Neutrophil (primary cell): ENCODE results near the gene TAS2R50.

Experiments
- H3K27ac ChIP-seq: fragments of 200-600 bp; sonication (generic); 2 replicates; pipeline ENCODE4 v1.5.1; 2016; ENCODE audit warnings: mild to moderate bottlenecking, moderate library complexity
- H3K27me3 ChIP-seq: fragments of 200-600 bp; sonication (generic); 2 replicates; pipeline ENCODE4 v1.6.0; 2016; ENCODE audit warnings: mild to moderate bottlenecking
- H3K36me3 ChIP-seq: fragments of 200-600 bp; sonication (generic); 2 replicates; pipeline ENCODE4 v1.5.1; 2017
- H3K4me1 ChIP-seq, 2 experiments: fragments of 200-600 bp in 1 of 2; sonication (generic) in 1 of 2; 1 replicate in 1 of 2; 2 replicates in 1 of 2; pipeline versions ENCODE4 v1.5.1 to v1.6.1; 2013 to 2016; ENCODE audit warnings: low read depth in 1 of 2, low read length in 1 of 2, mild to moderate bottlenecking in 1 of 2, moderate library complexity in 1 of 2; ENCODE audit not compliant: control insufficient read depth in 1 of 2, insufficient read depth in 1 of 2
- H3K4me3 ChIP-seq, 2 experiments: fragments of 200-600 bp in 1 of 2; sonication (generic) in 1 of 2; 1 replicate in 1 of 2; 2 replicates in 1 of 2; pipeline ENCODE4 v1.5.1; 2013 to 2016; ENCODE audit warnings: low read depth in 1 of 2, low read length in 1 of 2, mild to moderate bottlenecking in 1 of 2, moderate library complexity in 1 of 2
- H3K9me3 ChIP-seq: fragments of 200-600 bp; sonication (generic); 2 replicates; pipeline ENCODE4 v1.5.1; 2016
- CTCF ChIP-seq: fragments of 200-600 bp; sonication (generic); IDR thresholded peaks from 2 replicates; pipeline ENCODE4 v1.5.1; 2016; ENCODE audit warnings: antibody characterized with exemption

TAS2R50 gene

GRCh38 chr12:10989107-10989506 lies 2.4 kb upstream of the TAS2R50 start:
- Histone ChIP-seq H3K9me3 (no peaks in the 10 kb centered on the region), H3K4me1 (no peaks in the 10 kb centered on the region), H3K4me3 (no peak overlapping the region), H3K27ac (no peak overlapping the region), H3K27me3 (no peaks in the 10 kb centered on the region), H3K36me3 (peaks cover 6% of the 10 kb centered on the region)
- TF ChIP-seq CTCF, result no peak

- Histone ChIP-seq H3K27me3 (no peaks in the 10 kb centered on the region), H3K4me1 (no peaks in the 10 kb centered on the region), H3K36me3 (no peaks in the 10 kb centered on the region), H3K9me3 (no peaks in the 10 kb centered on the region), H3K4me3 (no peak overlapping the region), H3K27ac (no peak overlapping the region)
- TF ChIP-seq CTCF, result no peak
Observed at GRCh38 chr12:10982244-10982643, 4.5 kb downstream of the TAS2R50 start.

- no peak overlapping the region for H3K27ac ChIP-seq
- H3K9me3 ChIP-seq, result no peaks in the 10 kb centered on the region
- no peaks in the 10 kb centered on the region for H3K36me3 ChIP-seq
- no peak overlapping the region for H3K4me3 ChIP-seq
- H3K4me1 ChIP-seq, result no peaks in the 10 kb centered on the region
- no peaks in the 10 kb centered on the region for H3K27me3 ChIP-seq
- no peak for TF ChIP-seq CTCF
Observed at GRCh38 chr12:10974965-10975364, 11.7 kb downstream of the TAS2R50 start.

- Histone ChIP-seq H3K27me3 (no peaks in the 10 kb centered on the region), H3K27ac (no peak overlapping the region), H3K36me3 (no peaks in the 10 kb centered on the region), H3K9me3 (no peaks in the 10 kb centered on the region), H3K4me1 (no peaks in the 10 kb centered on the region), H3K4me3 (no peak overlapping the region)
- no peak for TF ChIP-seq CTCF
Observed at GRCh38 chr12:10968765-10969456, 17.8 kb downstream of the TAS2R50 start.

GRCh38 chr12:10967409-10967808 lies 19.3 kb downstream of the TAS2R50 start:
- Histone ChIP-seq H3K4me3 (no peak overlapping the region), H3K27ac (no peak overlapping the region), H3K27me3 (no peaks in the 10 kb centered on the region), H3K9me3 (no peaks in the 10 kb centered on the region), H3K36me3 (no peaks in the 10 kb centered on the region), H3K4me1 (no peaks in the 10 kb centered on the region)
- no peak for TF ChIP-seq CTCF

- no peaks in the 10 kb centered on the region for H3K4me1 ChIP-seq
- no peaks in the 10 kb centered on the region for H3K9me3 ChIP-seq
- TF ChIP-seq CTCF, result no peak
- no peaks in the 10 kb centered on the region for H3K27me3 ChIP-seq
- H3K27ac ChIP-seq, result no peak overlapping the region
- H3K4me3 ChIP-seq, result no peak overlapping the region
- H3K36me3 ChIP-seq, result no peaks in the 10 kb centered on the region
Observed at GRCh38 chr12:10966314-10966713, 20.4 kb downstream of the TAS2R50 start.
